Activated naive CD4-positive, alpha-beta T cell treated with Interleukin-2 at 50 U/mL for 16 hours (primary cell): ENCODE results near the gene WBP1.
"Not testable (repeated sequence)": the region's sequence is repeated elsewhere in the genome, so short reads cannot be mapped to it uniquely, and the experiment has no call there.

Source experiments
- DNase-seq: peaks from one replicate; pipeline ENCODE4 v3.0.0-alpha.2; 2020

The WBP1 gene

DNA sequence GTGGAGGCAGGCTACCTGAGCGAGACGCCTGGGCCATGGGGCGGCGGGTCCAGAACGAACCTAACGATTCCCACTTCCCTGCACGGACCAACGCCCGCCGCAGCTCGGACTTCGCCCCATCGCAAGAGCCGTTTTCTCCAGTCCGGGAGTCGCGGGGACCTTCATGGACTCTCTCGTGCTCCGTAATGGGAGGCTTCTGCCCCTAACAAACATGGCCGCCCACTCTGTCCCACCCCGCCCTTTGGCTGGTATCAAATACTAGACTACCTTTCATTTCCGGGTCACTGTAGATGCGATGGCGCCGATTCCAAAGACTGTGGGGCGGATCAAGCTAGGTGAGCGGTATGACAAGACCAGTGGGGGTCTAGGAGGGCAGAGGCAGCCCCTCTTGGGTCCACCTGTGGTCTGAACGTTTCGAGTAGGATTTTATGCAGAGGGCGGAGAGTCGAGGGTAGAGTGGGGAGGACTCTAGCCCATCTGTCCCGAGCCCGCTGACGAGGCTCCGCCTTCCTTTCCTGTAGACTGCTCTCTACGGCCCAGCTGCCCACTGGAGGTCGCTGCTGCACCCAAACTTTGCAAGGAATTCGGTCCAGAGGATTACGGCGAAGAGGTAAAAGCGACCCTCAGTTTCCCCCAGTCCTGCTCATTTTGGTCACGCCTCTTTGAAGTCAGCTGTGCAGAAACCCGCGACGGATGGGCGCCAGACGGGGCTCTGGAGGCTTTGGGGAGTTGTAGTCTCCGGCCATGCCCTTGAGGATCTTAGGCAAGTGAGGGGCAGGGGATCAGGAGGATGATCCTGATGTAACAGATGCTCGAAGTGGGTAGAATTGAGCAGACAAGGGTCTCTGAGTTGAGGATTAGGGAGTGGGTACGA, 24.8 kb downstream of the WBP1 start, which contains the start of the genes CCDC142 and TTC31:
Gene CCDC142 (minus strand): TSS at position 198 of the 874 bp plus-strand sequence. CDS start 161 bp downstream, at position 37.
Gene TTC31 (plus strand): TSS at position 281 of the 874 bp plus-strand sequence. CDS start 15 bp downstream, at position 296.
- DNase-seq, result peak; percentile 94

DNA sequence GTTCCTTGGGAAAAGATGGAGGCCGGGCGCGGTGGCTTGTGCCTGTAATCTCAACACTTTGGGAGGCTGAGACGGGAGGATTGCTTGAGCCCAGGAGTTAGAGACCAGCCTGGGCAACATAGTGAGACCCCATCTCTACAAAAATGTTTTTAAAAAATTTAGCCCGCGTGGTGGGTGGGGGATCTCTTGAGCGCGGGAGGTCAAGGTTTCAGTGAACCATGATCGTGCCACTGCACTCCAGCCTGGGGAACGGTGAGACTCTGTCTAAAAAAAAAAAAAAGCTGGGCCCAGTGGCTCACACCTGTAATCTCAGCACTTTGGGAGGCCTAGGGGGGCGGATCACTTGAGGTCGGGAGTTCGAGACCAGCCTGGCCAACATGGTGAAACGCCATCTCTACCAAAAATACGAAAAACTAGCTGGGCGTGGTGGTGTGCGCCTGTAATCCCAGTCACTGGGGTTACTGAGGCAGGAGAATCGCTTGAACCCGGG, 25.5 kb downstream of the WBP1 start:
- not testable (repeated sequence) for DNase-seq

DNA sequence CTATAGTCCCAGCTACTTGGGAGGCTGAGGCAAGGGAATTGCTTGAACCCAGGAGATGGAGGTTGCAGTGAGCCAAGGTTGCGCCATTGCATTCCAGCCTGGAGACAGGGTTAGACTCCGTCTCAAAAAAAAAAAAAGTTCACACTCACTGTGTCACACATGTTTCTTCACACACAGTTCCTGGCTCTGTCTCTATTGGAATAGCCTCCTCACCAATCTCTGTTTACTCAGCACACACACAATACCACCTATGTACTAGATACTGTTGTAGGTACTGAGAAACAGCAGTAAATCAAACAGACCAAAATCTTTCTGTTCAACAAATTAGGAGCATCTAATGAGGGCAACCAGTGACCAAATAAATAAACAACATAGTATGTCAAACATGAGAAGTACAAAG, 27.9 kb downstream of the WBP1 start:
- DNase-seq, result no peak

- no peak for DNase-seq
These were observed 30.6 kb downstream of the WBP1 start for GRCh38 chr2:74488643-74489481.

GRCh38 chr2:74489906-74490305, 31.7 kb downstream of the WBP1 start:
- DNase-seq, result no peak

DNA sequence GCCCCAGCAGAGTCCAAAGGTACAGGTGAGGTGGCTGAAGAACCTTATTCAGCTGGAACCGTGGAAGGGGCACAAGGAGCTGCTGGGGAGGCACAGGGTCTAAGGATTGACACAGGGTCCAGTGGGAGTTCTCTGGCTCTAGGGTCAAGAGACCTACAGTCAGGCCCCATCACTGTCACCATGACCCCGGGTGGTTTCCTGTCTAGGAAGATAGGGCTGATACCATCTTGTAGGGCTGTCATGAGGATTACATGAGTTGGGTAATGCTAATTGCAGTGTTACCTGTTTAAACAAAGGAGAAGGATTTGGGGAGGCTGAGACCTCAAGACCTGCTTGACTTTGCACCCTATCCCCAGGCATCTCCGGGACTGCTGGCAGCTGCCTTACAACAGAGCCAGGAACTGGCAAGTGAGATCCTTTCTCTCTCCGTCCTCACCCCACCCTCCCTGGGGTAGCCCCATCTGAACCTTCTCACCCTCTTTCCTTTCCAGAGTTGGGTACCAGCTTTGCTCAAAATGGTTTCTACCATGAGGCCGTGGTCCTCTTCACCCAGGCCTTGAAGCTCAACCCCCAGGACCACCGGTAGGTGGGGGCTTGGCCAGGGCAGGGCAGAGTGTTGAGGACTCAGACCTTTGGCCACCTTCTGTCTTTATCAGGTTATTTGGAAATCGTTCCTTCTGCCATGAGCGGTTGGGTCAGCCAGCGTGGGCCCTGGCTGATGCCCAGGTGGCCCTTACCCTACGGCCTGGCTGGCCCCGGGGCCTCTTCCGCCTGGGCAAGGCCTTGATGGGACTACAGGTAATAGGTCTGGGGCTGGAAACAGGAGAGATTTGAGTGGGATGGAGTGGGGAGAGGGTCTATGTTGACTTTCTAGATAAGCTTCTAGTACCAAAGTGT, 33.7 kb downstream of the WBP1 start:
- no peak for DNase-seq

GRCh38 chr2:74493546-74493945, 35.3 kb downstream of the WBP1 start:
- no peak for DNase-seq

GRCh38 chr2:74495440-74495839, 37.2 kb downstream of the WBP1 start:
- no peak for DNase-seq

DNA sequence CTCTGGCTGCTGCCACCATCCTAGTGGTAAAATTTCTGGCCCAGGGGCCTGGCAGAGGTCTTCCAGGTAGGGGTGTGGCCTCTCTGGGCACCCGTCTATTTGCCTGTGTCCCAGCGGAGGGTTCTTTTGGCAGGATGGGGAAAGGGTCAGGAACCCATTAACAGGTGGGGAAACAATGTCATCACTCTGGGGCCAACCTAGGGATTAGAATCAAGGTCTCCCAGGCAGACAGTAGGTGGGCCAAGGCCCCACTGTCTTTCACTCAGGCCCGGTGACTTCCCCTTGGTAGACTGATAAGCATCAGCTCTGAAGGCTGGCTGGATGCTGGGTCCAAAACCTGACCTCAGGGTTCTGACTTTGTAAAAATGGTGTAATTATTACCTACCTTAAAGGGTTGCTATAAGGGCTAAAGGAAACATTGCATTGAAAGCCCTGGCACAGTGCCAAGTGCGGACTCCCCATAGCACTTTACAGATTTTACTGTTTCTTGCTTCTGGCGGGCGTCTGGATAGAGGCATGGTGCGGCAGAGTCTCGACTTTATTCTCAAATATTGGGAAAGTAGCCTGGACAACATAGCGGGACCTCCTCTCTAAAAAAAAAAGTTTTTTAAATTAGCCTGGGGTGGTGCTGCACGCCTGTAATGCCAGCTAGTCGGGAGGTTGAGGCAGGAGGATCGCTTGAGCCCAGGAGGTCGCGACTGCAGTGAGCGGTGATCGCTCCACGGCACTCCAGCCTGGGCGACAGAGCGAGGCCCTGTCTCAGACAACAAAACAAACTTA, 38.9 kb downstream of the WBP1 start:
- DNase-seq, result no peak

DNA sequence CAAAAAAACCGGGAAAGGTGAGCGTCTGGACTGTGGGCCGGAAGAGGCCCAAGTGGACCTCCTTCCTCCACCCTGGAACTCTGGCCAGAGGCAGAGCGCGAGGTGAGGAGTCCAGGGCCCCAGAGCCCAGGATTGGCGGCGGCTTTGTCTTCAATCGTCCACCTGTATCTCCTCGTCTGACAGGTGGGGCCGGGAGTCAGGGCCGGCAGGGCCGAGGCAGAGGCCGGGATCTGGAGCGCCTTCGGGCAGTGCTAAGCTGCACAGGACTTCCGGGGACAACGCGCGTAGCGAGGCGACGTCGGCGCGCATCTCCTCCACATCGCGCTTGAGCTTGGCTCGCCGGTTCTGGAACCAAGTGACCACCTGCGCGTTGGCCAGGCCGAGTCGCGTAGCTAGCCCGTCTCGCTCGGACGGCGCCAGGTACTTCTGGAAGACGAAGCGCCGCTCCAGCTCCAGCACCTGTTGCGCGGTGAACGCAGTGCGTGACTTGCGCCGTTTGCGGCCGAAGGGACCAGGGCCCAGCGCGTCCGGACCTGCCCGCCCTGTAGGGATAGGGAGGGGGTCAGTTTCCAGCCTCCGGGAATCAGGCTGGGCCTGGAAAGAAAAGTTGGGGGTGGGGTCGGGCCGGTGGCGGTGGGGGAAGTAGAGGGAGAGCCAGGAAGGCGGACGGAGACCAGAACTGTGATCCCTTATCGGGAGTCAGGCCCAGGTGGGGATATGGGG, 39.7 kb downstream of the WBP1 start:
- peak; percentile 24 for DNase-seq

GRCh38 chr2:74498500-74499266, 40.4 kb downstream of the WBP1 start:
- no peak for DNase-seq

DNA sequence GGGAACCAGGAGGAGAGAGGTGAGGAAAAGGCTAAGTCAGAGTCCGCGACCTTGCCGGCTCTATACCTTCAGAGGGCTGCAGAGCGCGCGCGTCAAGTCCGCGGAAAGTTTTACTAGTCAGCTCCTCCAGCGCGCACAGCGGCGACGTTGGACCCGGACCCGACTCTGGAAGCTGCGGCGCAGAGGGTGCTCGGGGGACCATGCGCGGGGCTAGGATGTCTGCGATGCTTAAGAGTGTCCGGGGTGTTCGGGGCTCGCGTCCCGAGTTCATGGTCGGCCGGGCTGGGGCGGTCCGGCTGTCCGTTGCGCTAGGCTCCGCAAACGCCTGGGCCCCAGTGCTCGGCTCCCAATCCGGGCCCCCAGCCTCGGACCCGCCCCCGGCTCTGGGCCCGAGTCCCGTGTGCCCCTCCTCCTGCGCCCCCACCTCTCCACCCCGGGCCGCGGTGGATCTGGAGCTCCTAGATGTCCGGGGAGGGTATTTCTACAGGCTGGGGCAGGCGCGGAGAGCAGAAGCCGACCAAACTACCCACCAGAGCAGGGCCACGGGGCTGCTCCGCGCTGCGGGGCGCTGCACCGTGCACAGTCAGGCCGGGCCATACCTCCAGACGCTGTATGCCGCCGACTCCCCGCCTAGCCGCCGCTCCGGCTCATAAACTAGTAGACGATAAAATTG, 41.2 kb downstream of the WBP1 start, which contains the start of gene LBX2:
Gene LBX2 (minus strand): TSS at position 337 of the 673 bp plus-strand sequence. CDS start 66 bp downstream, at position 271.
- DNase-seq, result peak; percentile 33

GRCh38 chr2:74499940-74500577, 41.8 kb downstream of the WBP1 start:
- no peak for DNase-seq

GRCh38 chr2:74500578-74500946, 42.3 kb downstream of the WBP1 start:
- DNase-seq, result no peak

- DNase-seq, result no peak
These were observed 43.3 kb downstream of the WBP1 start for GRCh38 chr2:74501335-74502071.

- DNase-seq, result no peak
These were observed 44.0 kb downstream of the WBP1 start for GRCh38 chr2:74502147-74502719.

- DNase-seq, result peak; percentile 43
These were observed 44.7 kb downstream of the WBP1 start for GRCh38 chr2:74502720-74503505.
